Measurements from ENCODE around the gene MAML3.

Gene MAML3

DNA sequence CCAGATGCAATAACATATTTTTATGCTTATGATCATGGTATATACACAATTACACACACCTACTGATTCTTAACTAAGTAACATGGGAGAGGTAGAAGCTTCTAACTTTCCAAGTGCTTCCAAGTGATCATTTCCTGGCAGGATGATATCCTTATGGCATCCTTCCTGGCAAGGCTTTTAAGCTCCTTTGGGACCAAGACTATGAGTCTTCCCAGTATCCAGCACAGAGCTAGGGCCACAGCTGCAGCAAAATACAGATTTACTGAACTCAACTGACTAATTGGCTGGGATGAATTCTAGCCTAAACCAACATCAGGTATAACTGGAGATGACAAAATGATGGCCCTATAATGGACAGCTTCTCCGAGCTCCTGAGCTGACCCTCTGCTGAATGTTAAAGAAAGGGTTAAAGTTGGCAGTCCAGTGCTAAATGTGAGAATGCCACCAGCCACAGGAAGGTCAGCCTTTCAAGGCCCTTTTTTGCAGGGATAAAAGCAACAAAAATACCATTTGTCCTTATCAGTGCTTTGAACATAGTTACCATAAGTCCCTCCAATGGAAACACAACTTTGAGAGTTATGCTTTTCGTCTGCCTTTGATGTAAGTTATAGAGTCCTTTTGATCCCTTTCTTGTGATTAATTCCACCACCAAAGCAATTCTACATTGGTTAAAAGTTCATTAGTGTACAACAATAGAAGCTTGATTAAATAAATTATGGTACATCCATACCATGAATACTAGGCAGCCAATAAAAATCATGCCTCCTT is 415.0 kb downstream of the MAML3 start:
- DNase-seq: no peak

DNA sequence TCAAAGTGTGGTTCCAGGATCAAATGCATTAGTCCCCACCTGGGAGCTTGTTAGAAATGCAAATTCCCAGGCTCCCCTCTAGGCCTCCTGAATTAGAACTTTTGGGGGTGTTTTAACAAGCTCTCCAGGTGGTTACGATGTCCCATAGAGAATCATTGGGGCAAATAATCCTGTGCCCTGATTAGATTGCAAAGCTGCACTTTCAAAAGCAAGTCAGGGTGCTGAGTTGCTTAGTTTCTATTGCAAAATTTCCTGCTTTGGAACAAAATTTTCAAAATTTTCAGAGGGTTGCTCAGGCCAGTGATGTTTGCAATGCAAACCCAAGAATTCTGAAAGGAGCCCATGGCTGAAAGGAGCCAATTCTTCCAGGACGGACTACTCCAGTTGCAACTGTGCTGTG is 417.3 kb downstream of the MAML3 start:
- DNase-seq: no peak

DNA sequence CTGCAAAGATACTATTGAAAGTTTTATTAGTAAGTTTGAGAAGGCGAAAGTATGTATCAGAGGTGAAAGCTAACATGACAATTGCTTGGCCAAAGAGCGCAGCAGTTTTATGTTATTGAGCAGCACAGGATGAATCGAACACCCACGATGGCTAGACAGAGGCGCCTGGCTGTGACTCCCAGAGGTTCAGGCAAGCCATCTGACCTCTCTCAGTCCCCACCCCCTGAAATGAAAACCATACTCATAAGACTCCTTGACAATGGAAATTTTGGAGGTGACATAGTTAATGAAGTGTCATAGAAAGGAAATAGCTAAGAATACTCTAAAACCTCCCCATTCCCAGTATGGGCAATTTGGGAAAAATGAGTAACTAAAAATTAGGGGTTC is 417.7 kb downstream of the MAML3 start:
- no peak for DNase-seq

GRCh38 chr4:139735381-139736273 is 418.4 kb downstream of the MAML3 start:
- DNase-seq: no peak

GRCh38 chr4:139734875-139735380 is 419.1 kb downstream of the MAML3 start:
- DNase-seq: peak; percentile 87

- no peak for DNase-seq
These were observed 419.6 kb downstream of the MAML3 start for GRCh38 chr4:139734201-139734874.

DNA sequence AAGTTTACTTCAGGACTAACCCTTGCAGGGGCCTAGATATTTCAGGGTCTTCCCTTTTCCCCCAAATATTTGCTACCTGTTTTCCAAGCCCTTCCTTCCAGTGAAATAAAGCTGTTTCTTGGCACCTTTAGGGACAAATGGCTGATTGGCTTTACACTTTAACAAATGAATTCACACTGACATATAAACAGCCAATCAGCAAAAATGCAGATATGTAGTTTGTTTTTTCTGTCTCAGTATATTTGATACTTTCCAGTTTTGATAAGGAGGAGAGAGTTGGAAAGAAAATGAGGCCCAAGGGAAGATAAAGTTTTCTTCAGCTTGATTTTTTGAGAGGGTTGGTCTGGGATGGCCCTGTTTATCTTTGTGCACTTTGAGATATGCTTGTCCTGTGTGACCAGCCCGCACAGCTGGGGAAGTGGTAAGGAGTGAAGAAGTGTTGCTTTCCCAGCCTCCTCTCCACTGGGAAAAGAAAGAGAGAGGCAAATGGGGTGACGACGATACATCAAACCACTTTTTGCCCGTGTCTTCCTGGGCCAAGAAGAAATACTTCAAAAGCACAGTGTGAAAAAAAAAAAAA is 420.9 kb downstream of the MAML3 start:
- DNase-seq: no peak

- peak; percentile 84 for DNase-seq
These were observed 425.1 kb downstream of the MAML3 start for GRCh38 chr4:139728840-139729239.

DNA sequence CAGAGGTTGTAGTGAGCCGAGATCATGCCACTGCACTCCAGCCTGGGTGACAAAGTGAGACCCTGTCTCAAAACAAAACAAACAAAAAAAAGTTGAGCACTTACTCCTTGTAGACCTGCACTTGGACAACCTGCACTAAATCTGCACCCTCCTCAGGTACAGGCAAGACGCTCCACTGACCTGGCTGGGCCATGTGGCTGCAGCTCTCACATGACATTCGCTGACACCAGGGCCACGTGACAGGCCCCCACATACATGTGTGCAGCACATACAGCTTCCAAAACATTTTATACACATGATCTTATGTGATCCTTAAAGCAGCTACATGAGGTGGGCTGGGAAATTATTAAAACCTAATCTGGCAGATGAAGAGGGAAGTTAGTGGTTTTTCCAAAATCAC is 425.8 kb downstream of the MAML3 start:
- no peak for DNase-seq

GRCh38 chr4:139726615-139727014 is 427.4 kb downstream of the MAML3 start:
- DNase-seq: no peak

- no peak for DNase-seq
These were observed 428.7 kb downstream of the MAML3 start for GRCh38 chr4:139725236-139725635.

DNA sequence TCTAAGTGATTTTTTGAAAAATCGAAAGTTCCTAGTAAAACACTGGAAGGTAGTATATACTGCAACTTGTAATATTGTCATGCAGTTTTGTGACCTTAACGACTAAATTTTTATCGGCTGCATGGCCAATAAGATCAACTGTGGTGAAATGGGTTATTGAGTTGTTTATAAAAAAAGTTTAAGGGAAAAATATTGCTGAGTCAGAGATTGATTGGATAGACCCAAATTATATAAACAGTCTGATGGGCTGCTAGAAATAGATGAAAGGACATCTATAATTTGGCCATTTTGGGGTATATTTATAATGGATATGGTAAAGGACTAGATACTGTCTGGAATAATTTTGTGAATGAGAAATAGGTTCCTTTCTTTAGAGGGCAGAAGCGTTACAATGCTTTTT is 432.2 kb downstream of the MAML3 start:
- no peak for DNase-seq

DNA sequence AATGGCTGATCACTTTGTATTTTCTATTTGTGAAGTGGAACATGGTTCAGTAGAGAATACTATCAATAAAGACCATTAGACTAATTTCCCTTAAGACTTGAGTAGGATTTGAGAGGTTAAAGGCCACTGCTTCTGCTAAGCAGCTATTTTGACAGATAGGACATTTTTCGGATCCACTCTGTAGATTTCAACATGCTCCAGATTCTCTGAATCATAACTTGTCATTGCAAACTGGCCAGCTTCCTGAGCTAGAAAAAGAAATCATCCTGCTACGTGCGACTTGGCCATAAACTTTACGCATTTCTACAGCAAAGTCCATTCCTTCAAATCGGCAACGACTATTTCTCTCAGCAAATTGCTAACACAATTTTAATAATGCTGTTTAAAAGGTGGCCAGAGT is 433.2 kb downstream of the MAML3 start:
- no peak for DNase-seq

DNA sequence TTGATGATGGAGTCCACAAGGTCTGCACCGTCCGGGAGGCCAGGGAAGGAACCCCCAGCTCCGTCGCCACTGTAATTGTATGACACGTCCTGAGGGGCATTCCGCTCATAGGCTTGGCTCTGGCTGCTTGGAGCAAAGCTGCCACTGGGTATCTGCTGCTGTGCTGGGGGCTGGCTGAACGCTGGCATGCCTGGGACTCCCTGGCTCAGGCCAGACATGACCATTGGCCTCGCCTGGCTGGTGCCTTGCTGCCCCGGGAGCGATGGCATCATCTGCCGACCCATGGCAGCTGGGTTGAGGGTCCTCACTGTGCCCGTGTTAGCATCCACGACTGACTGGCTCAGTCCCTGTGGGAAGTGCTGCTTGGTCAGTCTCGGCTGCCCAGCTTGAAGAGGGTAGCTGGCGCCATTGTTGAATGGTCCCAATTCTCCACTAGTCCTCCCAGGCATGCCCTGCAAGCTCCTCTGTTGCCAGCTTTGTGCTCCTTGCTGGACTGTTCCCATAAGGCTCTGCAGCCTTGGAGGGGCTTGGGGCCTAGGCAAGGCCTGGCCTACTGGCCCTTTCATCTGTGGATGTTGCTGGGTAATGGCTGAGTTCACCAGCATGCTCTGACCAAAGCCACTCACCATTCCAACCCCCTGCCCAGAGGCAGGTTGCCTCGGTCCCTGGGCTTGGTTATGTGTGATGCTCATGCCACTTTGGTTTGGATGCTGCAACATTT is 434.4 kb downstream of the MAML3 start:
- no peak for DNase-seq

GRCh38 chr4:139718833-139719232 is 435.2 kb downstream of the MAML3 start:
- no peak for DNase-seq

GRCh38 chr4:139718358-139718757 is 435.6 kb downstream of the MAML3 start:
- DNase-seq: no peak

- DNase-seq: no peak
These were observed 438.1 kb downstream of the MAML3 start for GRCh38 chr4:139715746-139716391.

DNA sequence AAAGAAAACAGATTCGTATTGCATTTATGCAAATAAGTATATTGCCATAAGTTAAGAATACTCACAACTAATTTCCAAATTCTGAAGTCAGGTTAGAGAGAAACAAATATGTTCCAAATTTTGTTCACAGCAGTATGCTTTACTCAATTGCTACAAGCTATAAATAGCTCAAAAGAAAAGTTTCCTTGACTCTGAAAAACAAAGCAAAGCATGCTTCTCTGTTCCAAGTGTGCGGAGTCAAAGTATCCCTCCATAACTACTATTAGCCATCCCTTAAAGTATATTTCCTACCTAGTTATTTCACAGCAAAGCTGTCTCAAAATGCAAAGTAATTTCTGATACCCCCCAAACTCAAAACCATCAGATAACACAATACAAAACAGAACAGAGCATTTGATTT is 441.1 kb downstream of the MAML3 start:
- DNase-seq: no peak

- DNase-seq: no peak
These were observed 442.5 kb downstream of the MAML3 start for GRCh38 chr4:139711461-139711860.

- DNase-seq: no peak
These were observed 443.9 kb downstream of the MAML3 start for GRCh38 chr4:139710073-139710472.

- no peak for DNase-seq
These were observed 444.3 kb downstream of the MAML3 start for GRCh38 chr4:139709660-139710059.

Measured in NCI-H1105 (cell line).